Left lung (tissue), 10 donors: ENCODE measurements around the gene ALAS1. TPM values are rescaled to one million over a fixed set of nuclear protein-coding genes. Genes with fewer than 3 reads are reported as not detected.
"Not testable (repeated sequence)": the region's sequence is repeated elsewhere in the genome, so short reads cannot be mapped to it uniquely, and the experiment has no call there.

ENCODE experiments used
- ATAC-seq: fragments of 200-7000 bp; cut with Tn5 transposase; one replicate; pipeline ENCODE4 v1.9.1; 2020; ENCODE audit warnings: moderate library complexity
- DNase-seq, 4 donors: peaks; one replicate each; pipeline ENCODE4 v3.0.0-alpha.2; 2013 to 2020
- H3K27ac ChIP-seq, 2 donors: fragments of 200-600 bp; sonication (generic) in 1 of 2; one replicate each; pipeline versions ENCODE4 v1.5.0 to v1.8.0; 2020 to 2021
- H3K27me3 ChIP-seq, 2 donors: fragments of 200-600 bp; sonication (generic) in 1 of 2; one replicate each; pipeline versions ENCODE4 v1.5.0 to v1.8.0; 2020 to 2021
- H3K36me3 ChIP-seq, 2 donors: fragments of 200-600 bp; sonication (generic) in 1 of 2; one replicate each; pipeline versions ENCODE4 v1.5.0 to v1.8.0; 2020 to 2021
- H3K4me1 ChIP-seq, 2 donors: fragments of 200-600 bp; one replicate each; pipeline ENCODE4 v1.8.0; 2021
- H3K4me3 ChIP-seq, 2 donors: fragments of 200-600 bp; sonication (generic) in 1 of 2; one replicate each; pipeline versions ENCODE4 v1.5.0 to v1.8.0; 2020 to 2021; ENCODE audit warnings: mild to moderate bottlenecking in 1 of 2
- H3K9me3 ChIP-seq, 2 donors: fragments of 200-600 bp; sonication (generic) in 1 of 2; one replicate each; pipeline versions ENCODE4 v1.5.0 to v1.8.0; 2020 to 2021
- CTCF ChIP-seq, 2 donors: fragments of 200-600 bp; sonication (generic) in 1 of 2; IDR thresholded peaks; one replicate each; pipeline versions ENCODE4 v1.5.0 to v1.8.0; 2021; ENCODE audit warnings: antibody characterized with exemption in 2 of 2
- intact Hi-C, 2 donors: fragments of 100-400 bp; cut with DNase I; formaldehyde crosslinking; loops; one replicate each; pipeline versions ENCODE4 v1.11.2 to v1.14.2; 2022
- polyA plus RNA-seq, 6 donors: library from polyadenylated mRNA; unstranded; fragments of 120-200 nt; gene quantifications; one replicate each; pipeline ENCODE4 v1.2.1, GENCODE V29; 2013; ENCODE audit not compliant: insufficient read length in 6 of 6
- total RNA-seq, 2 donors: library from RNA; stranded (reverse); fragmentation: NEBNext Ultra II Directional; extraction: Animal tissue kit (Norgen Biotek cat#: 25700); gene quantifications; one replicate each; pipeline ENCODE4 v1.2.1, GENCODE V29; 2021
- donor health status: DM: no; HTN: yes; CAD: no.
- donor health status: DM: no; HTN: no; CAD: no.

ALAS1 gene
- total and polyA plus RNA-seq, 8 donors = 31.6 to 70.1 (median 44.2) TPM

GRCh38 chr3:52150860-52151259 is 47.1 kb upstream of the ALAS1 start:
- Histone ChIP-seq H3K4me3 (no peak overlapping the region), H3K27ac (no peak overlapping the region), H3K36me3 (peaks cover 0 to 21% of the 10 kb centered on the region in 2 donors), H3K4me1 (peaks cover 6 to 16% of the 10 kb centered on the region in 2 donors), H3K27me3 (no peaks in the 10 kb centered on the region), H3K9me3 (no peaks in the 10 kb centered on the region)
- DNase-seq (no peak), ATAC-seq (no peak)
- TF ChIP-seq CTCF (IDR thresholded peaks at IDR 0.05) = no peak
- intact Hi-C loops = no loop called here

GRCh38 chr3:52151991-52152390 is 46.0 kb upstream of the ALAS1 start:
- intact Hi-C loops, H3K27me3 ChIP-seq, H3K4me3 ChIP-seq, H3K9me3 ChIP-seq, ATAC-seq, H3K36me3 ChIP-seq, DNase-seq, H3K27ac ChIP-seq: not testable (repeated sequence)
- H3K4me1 ChIP-seq = peaks cover 6 to 16% of the 10 kb centered on the region in 2 donors

- ATAC-seq = peak; percentile 3
- intact Hi-C loops = no loop called here
- peak overlapping the region; percentile 84 to 95 for H3K27ac ChIP-seq
Observed at GRCh38 chr3:52153389-52154096, 44.4 kb upstream of the ALAS1 start.

GRCh38 chr3:52154135-52155094 is 43.5 kb upstream of the ALAS1 start, which contains the start of gene POC1A:
Gene POC1A (minus strand): TSS chr3:52154423. CDS start chr3:52154372, 51 bp downstream.
- Histone ChIP-seq H3K4me1 (peaks cover 6 to 16% of the 10 kb centered on the region in 2 donors), H3K4me3 (peak within 1 kb of the TSS; percentile 65 to 87), H3K9me3 (no peaks in the 10 kb centered on the region), H3K27ac (peak within 1 kb of the TSS; percentile 84 to 95), H3K27me3 (no peaks in the 10 kb centered on the region), H3K36me3 (peaks cover 0 to 4% of the 10 kb centered on the region in 2 donors)
- DNase-seq (peak; percentile 93 to 98 (median 97)), ATAC-seq (peak; percentile 98)
- intact Hi-C loops = no loop called here
- TF ChIP-seq CTCF (IDR thresholded peaks at IDR 0.05) = peak in 1 of 2 donors; percentile 18

More at GRCh38 chr3:52153389-52154096, 44.4 kb upstream of the ALAS1 start:
- H3K4me3 ChIP-seq = peak overlapping the region; percentile 65 to 87
- H3K36me3 ChIP-seq = peaks cover 0 to 4% of the 10 kb centered on the region in 2 donors
- H3K9me3 ChIP-seq = no peaks in the 10 kb centered on the region
- H3K4me1 ChIP-seq = peaks cover 6 to 16% of the 10 kb centered on the region in 2 donors
- peak in 1 of 4 donors; percentile 75 for DNase-seq
- H3K27me3 ChIP-seq = no peaks in the 10 kb centered on the region
- TF ChIP-seq CTCF (IDR thresholded peaks at IDR 0.05) = no peak

GRCh38 chr3:52155912-52156311 is 42.0 kb upstream of the ALAS1 start:
- DNase-seq (no peak), ATAC-seq (no peak)
- intact Hi-C loops = no loop called here
- no peaks in the 10 kb centered on the region for H3K36me3 ChIP-seq
- peaks cover 6 to 16% of the 10 kb centered on the region in 2 donors for H3K4me1 ChIP-seq
- TF ChIP-seq CTCF (IDR thresholded peaks at IDR 0.05) = no peak
- H3K9me3 ChIP-seq = no peaks in the 10 kb centered on the region
- H3K27me3 ChIP-seq = no peaks in the 10 kb centered on the region
- no peak overlapping the region for H3K27ac ChIP-seq
- H3K4me3 ChIP-seq = no peak overlapping the region
